ENCODE measurements around the gene ISL2. TPM values are rescaled to one million over a fixed set of nuclear protein-coding genes. Genes with fewer than 3 reads are reported as not detected.
A peak's percentile ranks its signal among the peaks of the same experiment; 100 is the strongest.
"Not testable (repeated sequence)": the region's sequence is repeated elsewhere in the genome, so short reads cannot be mapped to it uniquely, and the experiment has no call there.

The ISL2 gene
- total RNA-seq, 2 donors from 2014 or later: 0.35 TPM; not detected in 1

DNA sequence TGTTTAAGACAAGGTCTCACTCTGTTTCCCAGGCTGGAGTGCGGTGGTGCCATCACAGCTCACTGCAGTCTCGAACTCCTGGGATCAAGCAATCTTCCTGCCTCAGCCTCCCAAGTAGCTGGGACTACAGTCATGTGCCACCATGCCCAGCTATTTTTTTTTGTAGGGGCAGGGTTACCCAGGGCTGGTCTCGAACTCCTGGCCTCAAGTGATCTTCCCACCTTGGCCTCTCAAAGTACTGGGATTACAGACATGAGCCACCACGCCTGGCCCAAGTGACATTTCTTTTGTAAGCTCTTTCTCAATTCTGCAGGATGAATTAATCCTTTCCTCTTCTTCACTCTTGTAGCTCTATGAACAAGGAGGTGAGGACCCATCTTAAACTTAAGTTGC, 23.4 kb upstream of the ISL2 start:
- not testable (repeated sequence) for H3K27me3 Mint-ChIP-seq; H3K9me3 Mint-ChIP-seq; ATAC-seq (replicated peaks); H3K27ac Mint-ChIP-seq; H3K4me1 Mint-ChIP-seq
- H3K36me3 Mint-ChIP-seq (ENCODE audit: low read depth): peaks cover 14% of the 10 kb centered on the region
- peak overlapping the region; percentile 89 for H3K4me3 Mint-ChIP-seq

DNA sequence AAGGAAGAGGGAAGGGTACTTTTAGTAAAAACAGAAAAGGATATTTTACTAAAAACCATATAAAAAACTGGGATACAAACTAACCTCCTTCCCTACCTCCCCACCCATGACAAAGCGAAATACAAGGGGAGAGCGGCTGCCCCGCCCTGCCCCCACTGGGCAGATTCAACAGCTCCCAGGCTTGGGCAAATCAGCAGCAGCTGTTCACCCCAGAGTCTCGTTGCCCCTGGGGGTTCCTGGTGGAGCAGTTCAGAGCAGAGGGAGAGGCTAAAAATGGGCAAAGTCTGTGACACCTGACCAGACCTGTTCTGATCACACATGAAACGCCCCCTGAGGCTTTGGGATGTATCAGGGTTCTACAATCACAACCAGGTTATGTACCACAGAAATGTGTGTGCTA, 22.8 kb upstream of the ISL2 start:
- no peaks in the 10 kb centered on the region for H3K4me1 Mint-ChIP-seq
- H3K4me3 Mint-ChIP-seq: no peak overlapping the region
- no peak overlapping the region for H3K27ac Mint-ChIP-seq

DNA sequence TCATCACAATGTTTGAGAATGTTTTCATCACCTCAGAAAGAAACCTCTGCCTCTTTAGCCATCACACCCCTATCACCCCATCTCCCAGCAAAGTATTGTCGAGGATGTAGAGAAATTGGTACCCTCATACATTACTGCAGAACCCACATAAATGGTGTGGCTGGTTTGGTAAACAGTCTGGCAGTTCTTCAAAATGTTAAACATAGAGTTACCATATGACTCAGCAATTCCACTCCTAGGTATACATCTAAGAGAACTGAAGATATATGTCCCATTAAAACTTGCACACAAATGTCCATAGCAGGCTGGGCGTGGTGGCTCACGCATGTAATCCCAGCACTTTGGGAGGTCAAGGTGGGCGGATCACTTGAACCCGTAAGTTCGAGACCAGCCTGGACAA, 16.6 kb upstream of the ISL2 start:
- H3K4me1 Mint-ChIP-seq: no peaks in the 10 kb centered on the region
- no peak overlapping the region for H3K4me3 Mint-ChIP-seq
- no peaks in the 10 kb centered on the region for H3K36me3 Mint-ChIP-seq (ENCODE audit: low read depth)
- ATAC-seq (replicated peaks): no peak
- H3K27me3 Mint-ChIP-seq: peaks cover 23% of the 10 kb centered on the region
- no peaks in the 10 kb centered on the region for H3K9me3 Mint-ChIP-seq
- H3K27ac Mint-ChIP-seq: no peak overlapping the region

More for the DNA sequence above, 22.8 kb upstream of the ISL2 start:
- H3K36me3 Mint-ChIP-seq (ENCODE audit: low read depth): peaks cover 11% of the 10 kb centered on the region
- ATAC-seq (replicated peaks): no peak
- no peaks in the 10 kb centered on the region for H3K27me3 Mint-ChIP-seq
- H3K9me3 Mint-ChIP-seq: no peaks in the 10 kb centered on the region

DNA sequence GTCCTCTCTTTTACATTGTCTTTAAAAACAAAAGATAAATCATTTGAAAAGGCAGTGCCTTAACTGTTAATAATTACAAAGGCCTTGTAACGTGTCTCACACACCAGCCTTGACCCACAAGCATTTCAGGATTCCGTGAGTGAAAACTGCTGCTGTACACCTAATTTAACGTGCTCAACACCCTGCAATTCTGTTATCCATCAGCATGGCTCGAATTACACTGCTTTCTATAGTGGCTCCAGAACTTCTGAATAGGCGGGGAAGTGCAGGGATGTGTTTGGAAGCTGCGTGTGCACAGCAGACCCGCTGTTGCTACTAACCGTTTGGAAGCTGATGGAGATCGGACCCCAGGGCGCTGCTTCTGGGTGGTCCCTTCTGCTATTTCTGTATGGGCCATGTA, 15.4 kb upstream of the ISL2 start:
- Mint-ChIP-seq H3K36me3 (ENCODE audit: low read depth) (no peaks in the 10 kb centered on the region), H3K4me3 (no peak overlapping the region), H3K4me1 (no peaks in the 10 kb centered on the region), H3K9me3 (no peaks in the 10 kb centered on the region), H3K27me3 (peaks cover 28% of the 10 kb centered on the region), H3K27ac (no peak overlapping the region)
- no peak for ATAC-seq (replicated peaks)

DNA sequence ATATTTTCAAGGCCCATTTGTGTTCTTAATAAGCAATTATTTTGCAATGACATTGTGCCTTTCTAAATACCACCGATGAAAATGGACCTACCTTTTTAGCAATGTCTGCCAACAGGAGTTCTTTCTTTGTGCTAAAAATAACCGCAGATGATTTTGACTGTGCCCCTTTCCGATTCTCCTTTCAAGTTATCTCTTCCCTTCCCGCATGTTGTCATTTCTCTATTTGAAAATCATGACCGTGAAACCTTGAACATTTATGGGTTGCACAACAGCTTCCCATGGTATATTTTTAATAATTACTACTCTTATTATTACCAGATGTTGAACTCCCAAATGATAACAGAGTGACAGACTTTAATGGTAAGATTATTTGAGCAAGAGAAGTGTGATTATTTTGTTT, 15.0 kb upstream of the ISL2 start:
- Mint-ChIP-seq H3K9me3 (no peaks in the 10 kb centered on the region), H3K4me1 (no peaks in the 10 kb centered on the region)

DNA sequence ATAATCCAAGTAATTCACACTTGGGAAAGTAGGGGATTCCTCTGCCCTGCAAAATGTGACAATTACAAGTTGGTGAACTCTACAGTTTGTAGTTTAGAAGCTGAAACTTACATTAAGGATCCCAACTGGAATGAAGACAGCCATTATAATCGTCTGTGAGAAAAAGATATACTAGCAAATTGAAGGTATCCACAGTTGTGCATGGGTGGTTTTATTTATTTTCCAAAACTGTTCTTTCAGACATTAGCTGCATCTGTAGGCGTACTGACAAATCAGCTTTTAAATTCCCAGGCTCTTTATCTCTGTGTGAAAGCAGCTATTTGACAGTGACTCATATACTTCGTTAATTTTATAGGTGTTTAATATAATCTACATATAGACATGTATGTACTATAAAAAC, 12.5 kb upstream of the ISL2 start:
- Mint-ChIP-seq H3K27ac (no peak overlapping the region), H3K36me3 (ENCODE audit: low read depth) (no peaks in the 10 kb centered on the region), H3K4me3 (no peak overlapping the region), H3K27me3 (peaks cover 41% of the 10 kb centered on the region), H3K9me3 (no peaks in the 10 kb centered on the region), H3K4me1 (no peaks in the 10 kb centered on the region)
- ATAC-seq (replicated peaks): no peak

More for the DNA sequence above, 15.0 kb upstream of the ISL2 start:
- Mint-ChIP-seq H3K36me3 (ENCODE audit: low read depth) (no peaks in the 10 kb centered on the region), H3K27me3 (peaks cover 30% of the 10 kb centered on the region), H3K4me3 (no peak overlapping the region), H3K27ac (no peak overlapping the region)
- no peak for ATAC-seq (replicated peaks)

DNA sequence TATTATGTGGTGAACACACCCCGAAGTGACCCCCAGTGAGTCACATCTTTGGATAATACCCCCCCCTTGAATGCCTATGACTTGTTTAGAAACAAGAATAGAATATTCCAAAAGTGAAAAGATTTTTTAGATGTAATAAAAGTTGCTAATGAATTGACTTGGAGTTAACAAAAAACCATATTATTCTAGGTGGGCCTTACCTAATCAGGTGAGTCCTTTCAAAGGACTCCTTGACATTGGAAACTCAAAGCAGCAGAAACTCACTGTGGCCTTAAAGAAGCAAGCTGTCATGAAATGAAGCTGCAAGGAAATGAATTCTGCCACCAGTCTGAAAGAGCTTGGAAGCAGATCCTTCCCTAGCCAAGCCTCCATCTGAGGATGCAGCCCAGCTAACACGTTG, 10.9 kb upstream of the ISL2 start:
- no peaks in the 10 kb centered on the region for H3K4me1 Mint-ChIP-seq
- no peak overlapping the region for H3K27ac Mint-ChIP-seq
- no peak overlapping the region for H3K4me3 Mint-ChIP-seq
- peaks cover 48% of the 10 kb centered on the region for H3K27me3 Mint-ChIP-seq
- ATAC-seq (replicated peaks): no peak
- H3K36me3 Mint-ChIP-seq (ENCODE audit: low read depth): no peaks in the 10 kb centered on the region
- H3K9me3 Mint-ChIP-seq: no peaks in the 10 kb centered on the region

DNA sequence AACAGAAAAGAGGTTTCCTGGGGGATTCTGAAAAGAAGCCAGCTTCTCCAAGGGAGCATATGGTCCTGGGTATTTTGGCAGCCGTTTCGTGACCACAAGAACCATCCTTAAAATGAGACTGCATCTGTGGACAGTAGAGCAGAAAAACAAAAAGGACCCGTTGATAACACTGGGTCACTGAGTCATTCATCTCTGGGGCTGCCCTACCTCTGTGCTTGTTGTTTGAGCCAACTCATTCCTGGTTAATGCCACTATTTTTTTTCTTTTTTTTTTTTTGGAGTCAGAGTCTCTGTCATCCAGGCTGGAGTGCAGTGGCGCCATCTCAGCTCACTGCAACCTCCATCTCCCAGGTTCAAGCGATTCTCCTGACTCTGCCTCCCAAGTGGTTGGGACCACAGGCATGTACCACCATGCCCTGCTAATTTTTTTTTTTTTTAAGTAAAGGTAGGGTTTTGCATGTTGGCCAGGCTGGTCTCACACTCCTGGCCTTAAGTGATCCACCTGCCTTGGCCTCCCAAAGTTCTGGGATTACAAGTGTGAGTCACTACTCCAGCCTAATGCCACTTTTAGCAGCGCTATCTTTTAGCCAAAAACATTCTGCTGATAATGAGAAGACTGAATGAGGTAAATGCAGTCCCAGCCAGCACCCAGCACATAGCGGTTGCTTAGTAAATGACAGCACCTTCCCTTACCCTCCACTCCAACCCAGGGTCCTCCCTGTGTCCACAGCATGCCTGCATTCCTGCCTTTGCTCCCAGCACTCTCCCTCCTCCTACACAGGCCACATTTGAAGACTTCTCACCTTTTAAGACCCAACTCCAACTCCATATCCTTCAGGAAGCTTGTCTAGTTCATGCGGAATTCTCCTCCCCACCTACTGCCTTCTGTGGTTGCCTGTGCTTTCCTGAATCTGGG, 9.1 kb upstream of the ISL2 start:
- no peaks in the 10 kb centered on the region for H3K9me3 Mint-ChIP-seq
- no peak for ATAC-seq (replicated peaks)
- H3K4me1 Mint-ChIP-seq: no peaks in the 10 kb centered on the region
- peaks cover 48% of the 10 kb centered on the region for H3K27me3 Mint-ChIP-seq
- H3K27ac Mint-ChIP-seq: no peak overlapping the region
- H3K36me3 Mint-ChIP-seq (ENCODE audit: low read depth): no peaks in the 10 kb centered on the region
- H3K4me3 Mint-ChIP-seq: no peak overlapping the region

DNA sequence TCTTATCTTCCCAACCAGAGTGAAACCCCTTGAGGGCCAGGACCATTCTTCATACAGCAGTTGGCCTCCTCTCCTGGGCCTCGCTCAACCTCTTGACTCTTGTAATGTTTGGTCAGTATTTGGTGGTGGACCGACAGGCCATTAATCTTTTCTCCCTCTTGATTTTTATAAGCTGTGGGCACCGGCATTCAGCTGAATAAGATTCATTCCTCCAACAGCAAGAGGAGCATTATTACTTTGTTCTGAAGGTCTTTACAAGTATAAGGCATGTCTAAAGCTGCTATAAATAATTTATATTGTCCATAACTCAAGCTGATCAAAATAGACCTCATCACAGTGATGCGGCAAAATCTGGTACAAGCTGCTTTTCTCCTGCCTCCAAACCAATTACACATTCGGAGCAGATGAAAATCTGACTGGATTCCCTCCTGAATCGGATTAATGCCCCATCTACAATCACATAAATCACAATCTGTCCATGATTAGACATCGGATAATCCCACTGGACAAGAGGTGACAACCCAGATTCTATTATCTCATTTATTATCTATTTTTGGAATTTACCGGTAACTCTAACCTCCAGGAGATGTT, 8.4 kb upstream of the ISL2 start:
- H3K9me3 Mint-ChIP-seq: no peaks in the 10 kb centered on the region
- no peak for ATAC-seq (replicated peaks)
- peaks cover 47% of the 10 kb centered on the region for H3K27me3 Mint-ChIP-seq
- H3K27ac Mint-ChIP-seq: no peak overlapping the region
- H3K4me1 Mint-ChIP-seq: no peaks in the 10 kb centered on the region
- no peak overlapping the region for H3K4me3 Mint-ChIP-seq
- H3K36me3 Mint-ChIP-seq (ENCODE audit: low read depth): no peaks in the 10 kb centered on the region

DNA sequence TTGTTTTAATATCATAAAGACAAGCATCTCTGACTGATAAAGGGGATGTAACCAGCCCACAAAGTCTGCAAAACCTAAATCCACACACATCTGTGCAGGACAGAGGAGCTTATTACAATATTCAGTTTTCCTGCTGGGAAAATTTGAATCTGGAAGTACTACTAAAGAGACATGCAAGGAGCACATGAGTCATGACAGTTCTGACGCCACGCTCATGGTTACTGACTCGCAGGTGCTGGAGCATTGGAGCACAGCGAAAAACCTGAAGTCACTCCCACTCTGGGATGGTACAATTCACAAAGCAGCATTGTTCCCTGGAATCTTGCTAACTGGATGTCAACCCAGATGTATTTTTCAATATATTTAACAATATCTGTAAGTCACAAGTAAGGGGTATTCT, 7.6 kb upstream of the ISL2 start:
- H3K9me3 Mint-ChIP-seq: no peaks in the 10 kb centered on the region
- no peak overlapping the region for H3K4me3 Mint-ChIP-seq
- no peak for ATAC-seq (replicated peaks)
- H3K27me3 Mint-ChIP-seq: peaks cover 43% of the 10 kb centered on the region
- H3K36me3 Mint-ChIP-seq (ENCODE audit: low read depth): no peaks in the 10 kb centered on the region
- no peak overlapping the region for H3K27ac Mint-ChIP-seq
- peaks cover 1% of the 10 kb centered on the region for H3K4me1 Mint-ChIP-seq

DNA sequence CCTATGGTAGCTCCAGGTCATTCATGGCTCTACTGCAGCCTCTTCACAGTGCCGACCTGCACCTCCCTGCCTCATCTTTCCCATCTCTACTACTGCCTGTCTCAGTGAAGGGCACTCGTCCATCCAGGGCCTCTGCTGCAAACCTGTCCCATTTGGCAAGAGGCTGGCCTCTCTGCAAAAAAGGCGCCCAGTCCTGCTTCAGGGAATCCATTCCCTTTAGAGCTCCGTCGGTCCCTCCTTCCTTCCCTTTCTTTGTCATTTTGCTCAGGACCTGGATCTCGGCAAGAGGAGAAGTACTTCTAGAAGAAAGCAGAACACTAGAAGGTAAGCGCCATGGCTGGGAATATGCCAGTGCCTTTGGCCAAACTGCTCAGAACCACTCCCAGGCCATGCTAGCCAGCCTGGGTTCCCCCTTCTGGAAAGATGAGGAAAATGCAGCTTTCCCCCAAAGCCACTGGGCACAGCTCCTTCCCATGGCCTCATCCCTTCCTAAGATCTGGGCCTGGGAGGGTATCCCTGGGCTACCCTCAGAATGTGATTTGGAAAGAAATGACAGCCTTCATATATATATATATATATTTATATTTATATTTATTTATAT, 6.4 kb upstream of the ISL2 start:
- Mint-ChIP-seq H3K36me3 (ENCODE audit: low read depth) (no peaks in the 10 kb centered on the region), H3K9me3 (no peaks in the 10 kb centered on the region), H3K27ac (no peak overlapping the region), H3K27me3 (peaks cover 50% of the 10 kb centered on the region), H3K4me1 (peaks cover 4% of the 10 kb centered on the region), H3K4me3 (no peak overlapping the region)
- no peak for ATAC-seq (replicated peaks)

DNA sequence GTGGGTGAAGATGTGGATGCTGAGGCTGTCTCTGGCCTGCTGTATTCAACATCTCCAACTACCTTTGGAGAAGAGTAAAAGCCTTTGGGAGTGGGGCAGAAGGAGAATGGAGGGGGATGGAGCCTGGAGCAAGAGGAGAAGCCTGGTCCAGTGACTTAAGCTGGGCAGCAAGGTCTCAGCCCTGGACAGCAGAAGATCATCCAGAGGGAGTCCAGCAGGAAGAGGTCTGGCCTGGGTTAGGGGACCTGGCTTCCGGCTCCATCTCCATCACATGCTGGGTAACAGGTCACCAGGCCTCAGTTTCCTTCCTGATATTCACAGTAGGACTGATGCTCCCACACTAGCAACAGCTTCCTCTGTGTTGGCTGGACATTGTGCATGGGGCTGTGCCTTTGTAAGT, 3.8 kb upstream of the ISL2 start:
- H3K4me3 Mint-ChIP-seq: no peak overlapping the region
- H3K9me3 Mint-ChIP-seq: no peaks in the 10 kb centered on the region
- H3K36me3 Mint-ChIP-seq (ENCODE audit: low read depth): peaks cover 16% of the 10 kb centered on the region
- no peak overlapping the region for H3K27ac Mint-ChIP-seq
- H3K4me1 Mint-ChIP-seq: peaks cover 20% of the 10 kb centered on the region
- ATAC-seq (replicated peaks): no peak
- peaks cover 62% of the 10 kb centered on the region for H3K27me3 Mint-ChIP-seq

DNA sequence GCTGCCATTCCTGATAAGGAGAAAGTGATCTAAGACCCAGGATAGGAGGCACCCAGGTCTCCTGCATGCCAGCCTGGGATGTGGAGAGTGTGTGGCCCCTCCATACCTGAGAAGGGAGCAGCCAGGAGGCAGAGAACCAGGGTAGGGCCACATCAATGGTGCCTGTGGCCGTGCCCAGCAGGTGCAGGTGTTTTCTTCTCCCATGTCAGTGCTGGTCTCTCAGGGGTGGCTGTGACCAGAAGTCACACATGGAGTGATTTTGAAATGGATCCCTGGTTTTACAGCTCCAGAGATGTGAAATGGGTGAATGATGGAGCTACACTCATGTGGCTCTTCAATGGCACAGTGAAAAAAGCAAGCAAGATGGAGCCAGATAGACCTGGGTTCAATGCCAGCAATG, 3.3 kb upstream of the ISL2 start:
- Mint-ChIP-seq H3K9me3 (no peaks in the 10 kb centered on the region), H3K27ac (no peak overlapping the region), H3K4me3 (no peak overlapping the region), H3K4me1 (peaks cover 20% of the 10 kb centered on the region), H3K27me3 (peaks cover 58% of the 10 kb centered on the region), H3K36me3 (ENCODE audit: low read depth) (peaks cover 16% of the 10 kb centered on the region)
- ATAC-seq (replicated peaks): no peak

DNA sequence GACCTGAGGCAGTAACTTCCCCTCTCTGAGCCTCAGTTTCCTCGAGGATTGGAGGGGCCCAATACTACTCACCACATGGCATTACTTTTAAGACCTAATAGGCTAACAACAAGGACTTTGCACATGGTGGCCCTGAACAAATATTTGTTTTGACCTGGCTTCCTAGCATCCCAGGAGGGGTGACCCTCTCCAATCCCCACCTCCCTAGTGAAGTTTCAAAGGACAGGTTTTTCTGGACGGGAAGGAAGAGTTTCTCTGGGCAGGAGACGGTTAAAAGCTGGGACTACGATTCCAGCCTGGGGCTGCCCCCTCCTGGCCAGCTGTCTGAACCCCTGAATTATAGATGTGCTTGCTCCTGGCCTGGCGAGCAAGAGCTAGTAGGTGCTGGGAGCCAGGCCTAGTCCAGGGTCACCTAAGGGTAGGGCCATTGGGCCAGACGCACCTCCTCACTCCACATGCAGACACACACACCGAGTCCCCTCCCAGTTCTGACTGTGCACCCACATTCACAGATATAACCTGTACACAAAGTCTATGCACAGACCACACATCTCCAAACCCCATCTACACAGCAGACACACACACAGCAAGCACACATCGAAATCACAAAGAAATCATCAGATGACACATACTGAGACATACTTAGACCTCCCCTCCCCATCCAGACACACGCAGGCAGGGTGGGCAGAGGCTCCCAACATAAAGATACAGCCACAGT, 2.7 kb upstream of the ISL2 start:
- Mint-ChIP-seq H3K27ac (no peak overlapping the region), H3K4me3 (no peak overlapping the region), H3K9me3 (no peaks in the 10 kb centered on the region), H3K4me1 (peaks cover 26% of the 10 kb centered on the region), H3K36me3 (ENCODE audit: low read depth) (peaks cover 16% of the 10 kb centered on the region), H3K27me3 (peaks cover 61% of the 10 kb centered on the region)
- no peak for ATAC-seq (replicated peaks)

All from activated T-helper 17 cell treated with anti-CD3 and anti-CD28 coated beads, Interleukin-2, amount 50 U/mL, for 72 hours (primary cell).